PC-9 (cell line): ENCODE measurements around the gene AK9. TPM values are rescaled to one million over a fixed set of nuclear protein-coding genes. Genes with fewer than 3 reads are reported as not detected.

Experiments
- BruUV-seq: library from RNA; stranded (reverse); fragments of 400-500 nt; replicated peaks from 2 replicates; lab custom pipeline; 2021; lab: Mats Ljungman, UMichigan
- CTCF ChIA-PET: fragments of 300-600 bp; sonication (Branson Sonifier 250); formaldehyde crosslinking; loops from one replicate; lab custom pipeline; 2022; ENCODE audit warnings: antibody characterized with exemption; lab: Charles Lee
- POLR2A ChIA-PET: fragments of 300-600 bp; sonication (Branson Sonifier 250); formaldehyde crosslinking; loops from one replicate; lab custom pipeline; 2022; ENCODE audit warnings: antibody characterized with exemption; ENCODE audit not compliant: unreplicated experiment; lab: Charles Lee
- DNase-seq, 2 experiments: peaks; one replicate each; pipeline versions ENCODE4 v3.0.0 to v3.0.0-alpha.2; 2015 to 2022; ENCODE audit warnings: mixed read lengths in 1 of 2
- H2AFZ ChIP-seq: fragments of 200-600 bp; sonication (generic); 2 replicates; pipeline ENCODE4 v1.8.1; 2017; ENCODE audit warnings: antibody characterized with exemption
- H3F3A ChIP-seq: fragments of 200-600 bp; sonication (generic); 2 replicates; pipeline ENCODE4 v1.8.1; 2017; ENCODE audit warnings: antibody characterized with exemption, mild to moderate bottlenecking, low read depth; ENCODE audit not compliant: insufficient read depth
- H3K27ac ChIP-seq: fragments of 200-600 bp; sonication (generic); 2 replicates; pipeline ENCODE4 v1.6.1; 2016; ENCODE audit warnings: mixed run types
- H3K27me3 ChIP-seq: fragments of 200-600 bp; sonication (generic); 2 replicates; pipeline ENCODE4 v1.6.1; 2016; ENCODE audit warnings: low read depth, mixed run types; ENCODE audit not compliant: insufficient read depth
- H3K36me3 ChIP-seq: fragments of 200-600 bp; sonication (generic); 2 replicates; pipeline ENCODE4 v1.6.1; 2016; ENCODE audit warnings: low read depth, mixed run types
- H3K4me1 ChIP-seq: fragments of 200-600 bp; sonication (generic); replicated peaks from 2 replicates; pipeline ENCODE4 v1.6.1; 2016; ENCODE audit warnings: mixed run types; ENCODE audit not compliant: insufficient read depth
- H3K4me2 ChIP-seq: fragments of 200-600 bp; sonication (generic); 2 replicates; pipeline ENCODE4 v1.6.1; 2017; ENCODE audit warnings: mixed run types
- H3K4me3 ChIP-seq: fragments of 200-600 bp; sonication (generic); 2 replicates; pipeline ENCODE4 v1.6.1; 2016; ENCODE audit warnings: mixed run types
- H3K79me2 ChIP-seq: fragments of 200-600 bp; sonication (generic); 2 replicates; pipeline ENCODE4 v1.6.1; 2017; ENCODE audit warnings: low read depth, mixed run types
- H3K9me2 ChIP-seq: fragments of 200-600 bp; sonication (generic); 2 replicates; pipeline ENCODE4 v1.8.1; 2017; ENCODE audit warnings: mild to moderate bottlenecking; ENCODE audit not compliant: insufficient read depth
- H3K9me3 ChIP-seq: fragments of 200-600 bp; sonication (generic); 2 replicates; pipeline ENCODE4 v1.8.1; 2016; ENCODE audit warnings: low read depth; ENCODE audit not compliant: insufficient read depth
- H4K20me1 ChIP-seq: fragments of 200-600 bp; sonication (generic); 2 replicates; pipeline ENCODE4 v1.8.1; 2017; ENCODE audit not compliant: insufficient read depth
- EZH2 ChIP-seq: fragments of 200-600 bp; sonication (generic); IDR thresholded peaks from 2 replicates; pipeline ENCODE4 v1.8.0; 2017; ENCODE audit warnings: antibody characterized with exemption, low read depth
- intact Hi-C: fragments of 100-400 bp; cut with micrococcal nuclease; formaldehyde crosslinking; loops from one replicate; pipeline ENCODE4 v1.10.0; 2022; ENCODE audit not compliant: unreplicated experiment
- total RNA-seq: library from RNA; stranded (reverse); gene quantifications from 2 replicates; pipeline ENCODE4 v1.2.3, GENCODE V29; 2021
- TF ChIP-seq, protein P1 (sequence below): fragments of 200-600 bp; sonication (generic); conservative IDR thresholded peaks from 2 replicates; pipeline ENCODE4 v1.6.1; 2017; ENCODE audit warnings: mixed run types, antibody characterized with exemption, mild to moderate bottlenecking, moderate library complexity

AK9 gene
- total RNA-seq, 1 experiment from 2014 or later: 7.4 TPM

DNA sequence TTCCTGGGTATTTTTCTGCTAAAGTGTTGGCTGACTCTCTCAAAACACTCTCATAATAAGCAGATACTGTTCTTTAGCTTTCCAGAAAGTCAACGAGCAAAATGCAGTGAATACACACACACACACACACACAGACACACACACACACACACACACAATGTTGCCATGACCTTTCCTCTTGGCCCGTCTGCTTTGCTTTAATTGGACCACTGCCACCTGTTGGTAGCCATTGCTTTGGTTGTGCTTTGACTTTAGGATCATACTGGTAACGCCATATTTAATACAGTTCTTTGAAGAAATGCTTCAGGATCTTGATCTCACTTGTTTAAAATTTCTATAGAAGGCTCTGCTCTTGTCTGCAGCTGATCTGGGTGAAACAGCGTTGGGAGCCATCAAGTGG is 4.5 kb upstream of the AK9 start:
- Histone ChIP-seq H3K4me1 (peaks cover 9% of the 10 kb centered on the region; the same call in 1 of the 2 replicates), H3K4me2 (no peak overlapping the region), H3K27me3 (no peaks in the 10 kb centered on the region), H3F3A (no peaks in the 10 kb centered on the region), H2AFZ (no peak overlapping the region), H4K20me1 (no peaks in the 10 kb centered on the region), H3K9me2 (no peaks in the 10 kb centered on the region), H3K79me2 (peaks cover 15% of the 10 kb centered on the region), H3K27ac (no peak overlapping the region), H3K9me3 (no peaks in the 10 kb centered on the region), H3K4me3 (no peak overlapping the region), H3K36me3 (no peaks in the 10 kb centered on the region)
- ChIA-PET CTCF (no interaction called here), POLR2A (no interaction called here)
- DNase-seq: no peak
- TF ChIP-seq, protein P1, sequence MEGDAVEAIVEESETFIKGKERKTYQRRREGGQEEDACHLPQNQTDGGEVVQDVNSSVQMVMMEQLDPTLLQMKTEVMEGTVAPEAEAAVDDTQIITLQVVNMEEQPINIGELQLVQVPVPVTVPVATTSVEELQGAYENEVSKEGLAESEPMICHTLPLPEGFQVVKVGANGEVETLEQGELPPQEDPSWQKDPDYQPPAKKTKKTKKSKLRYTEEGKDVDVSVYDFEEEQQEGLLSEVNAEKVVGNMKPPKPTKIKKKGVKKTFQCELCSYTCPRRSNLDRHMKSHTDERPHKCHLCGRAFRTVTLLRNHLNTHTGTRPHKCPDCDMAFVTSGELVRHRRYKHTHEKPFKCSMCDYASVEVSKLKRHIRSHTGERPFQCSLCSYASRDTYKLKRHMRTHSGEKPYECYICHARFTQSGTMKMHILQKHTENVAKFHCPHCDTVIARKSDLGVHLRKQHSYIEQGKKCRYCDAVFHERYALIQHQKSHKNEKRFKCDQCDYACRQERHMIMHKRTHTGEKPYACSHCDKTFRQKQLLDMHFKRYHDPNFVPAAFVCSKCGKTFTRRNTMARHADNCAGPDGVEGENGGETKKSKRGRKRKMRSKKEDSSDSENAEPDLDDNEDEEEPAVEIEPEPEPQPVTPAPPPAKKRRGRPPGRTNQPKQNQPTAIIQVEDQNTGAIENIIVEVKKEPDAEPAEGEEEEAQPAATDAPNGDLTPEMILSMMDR: no peak; the same call in 1 of the 2 replicates
- no peak for TF ChIP-seq EZH2
- intact Hi-C loops: loop anchor here (10.0 kb wide), 1 partner anchor 601 kb away; the partner anchor contains the start of genes CEP57L1 and SESN1
- no TSS peak for BruUV-seq

DNA sequence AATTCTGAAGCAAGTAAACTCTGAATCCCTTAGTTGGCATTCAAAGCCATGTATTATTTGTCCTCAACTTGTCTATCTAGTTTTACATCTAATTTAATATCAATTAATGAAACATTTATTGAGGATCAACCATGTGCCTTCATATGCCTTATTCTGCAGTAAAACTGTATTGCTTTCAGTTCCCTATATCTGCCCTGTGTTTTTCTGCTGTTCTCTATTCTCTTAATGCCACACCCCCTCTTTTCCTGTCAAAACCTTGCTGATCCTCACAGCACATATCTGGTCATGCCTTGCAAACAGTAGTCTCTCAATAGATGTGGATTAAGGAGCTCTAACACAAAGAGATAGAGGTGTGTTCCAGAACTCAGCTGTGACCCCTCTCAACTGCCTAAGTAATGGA is 2.1 kb upstream of the AK9 start:
- H3K4me1 ChIP-seq: peaks cover 19% of the 10 kb centered on the region
- no peaks in the 10 kb centered on the region for H3K9me2 ChIP-seq
- peaks cover 15% of the 10 kb centered on the region for H3K79me2 ChIP-seq
- H3K36me3 ChIP-seq: no peaks in the 10 kb centered on the region
- no peak overlapping the region for H3K4me2 ChIP-seq
- POLR2A ChIA-PET: no interaction called here
- H2AFZ ChIP-seq: no peak overlapping the region
- no TSS peak for BruUV-seq
- no peaks in the 10 kb centered on the region for H3K9me3 ChIP-seq
- no peaks in the 10 kb centered on the region for H4K20me1 ChIP-seq
- CTCF ChIA-PET: no interaction called here
- H3K4me3 ChIP-seq: no peak overlapping the region
- intact Hi-C loops: loop anchor here (5.0 to 10.0 kb wide), 2 partner anchors 506 to 598 kb away; partner anchors contain the start of genes CEP57L1 and SESN1
- no peaks in the 10 kb centered on the region for H3K27me3 ChIP-seq
- H3F3A ChIP-seq: peaks cover 6% of the 10 kb centered on the region; the same call in 1 of the 2 replicates
- TF ChIP-seq, protein P1: no peak
- no peak for TF ChIP-seq EZH2
- H3K27ac ChIP-seq: no peak overlapping the region
- no peak for DNase-seq

DNA sequence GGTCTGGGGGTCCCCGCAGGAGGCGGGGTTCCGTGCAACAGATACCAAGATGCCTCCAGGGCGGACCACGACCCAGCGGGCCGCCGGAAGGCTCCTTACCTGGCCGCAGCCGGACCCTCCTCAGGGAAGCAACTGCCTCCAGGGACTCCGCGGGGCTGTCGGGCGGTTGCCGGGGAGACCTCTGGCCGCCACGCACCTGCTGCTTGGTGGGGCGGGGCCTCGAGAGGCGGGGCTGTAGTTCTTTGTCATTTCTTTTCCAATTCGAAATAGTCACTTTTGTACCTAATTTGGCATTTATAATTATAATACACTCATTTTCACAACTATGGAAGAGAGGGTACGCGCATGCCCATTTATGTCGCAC is 647 bp downstream of the AK9 start:
- no TSS peak for BruUV-seq
- Histone ChIP-seq H3K9me2 (no peaks in the 10 kb centered on the region), H3K79me2 (peaks cover 15% of the 10 kb centered on the region), H3K27me3 (no peaks in the 10 kb centered on the region), H2AFZ (peak overlapping the region; percentile 100), H3K4me1 (peaks cover 39% of the 10 kb centered on the region), H3K4me2 (peak overlapping the region; percentile 91), H3F3A (peaks cover 13% of the 10 kb centered on the region; the same call in 1 of the 2 replicates), H3K27ac (peak overlapping the region; percentile 74), H3K4me3 (peak overlapping the region; percentile 92), H3K9me3 (no peaks in the 10 kb centered on the region), H4K20me1 (no peaks in the 10 kb centered on the region), H3K36me3 (no peaks in the 10 kb centered on the region)
- CTCF ChIA-PET: no interaction called here
- DNase-seq: peak in 1 of 2 experiments; percentile 61
- POLR2A ChIA-PET: interaction anchor here (0.6 kb wide), 2 partner anchors 89 to 93 kb away, joined by 3 to 5 read pairs; no protein-coding TSS in a partner anchor
- TF ChIP-seq EZH2: no peak
- TF ChIP-seq, protein P1: no peak
- intact Hi-C loops: loop anchor here (2.0 to 10.0 kb wide), 3 partner anchors 308 to 596 kb away; partner anchors contain the start of genes CD164, CEP57L1 and SESN1
